Ramos (cell line): ENCODE results near the gene PIM2.

ENCODE experiments used
- in situ Hi-C: fragments of 300-500 bp; cut with MboI; formaldehyde crosslinking; loops from one replicate; pipeline ENCODE4 v1.14.3; 2022; ENCODE audit warnings: low sequenced_read_pairs; ENCODE audit not compliant: unreplicated experiment

PIM2 gene

DNA sequence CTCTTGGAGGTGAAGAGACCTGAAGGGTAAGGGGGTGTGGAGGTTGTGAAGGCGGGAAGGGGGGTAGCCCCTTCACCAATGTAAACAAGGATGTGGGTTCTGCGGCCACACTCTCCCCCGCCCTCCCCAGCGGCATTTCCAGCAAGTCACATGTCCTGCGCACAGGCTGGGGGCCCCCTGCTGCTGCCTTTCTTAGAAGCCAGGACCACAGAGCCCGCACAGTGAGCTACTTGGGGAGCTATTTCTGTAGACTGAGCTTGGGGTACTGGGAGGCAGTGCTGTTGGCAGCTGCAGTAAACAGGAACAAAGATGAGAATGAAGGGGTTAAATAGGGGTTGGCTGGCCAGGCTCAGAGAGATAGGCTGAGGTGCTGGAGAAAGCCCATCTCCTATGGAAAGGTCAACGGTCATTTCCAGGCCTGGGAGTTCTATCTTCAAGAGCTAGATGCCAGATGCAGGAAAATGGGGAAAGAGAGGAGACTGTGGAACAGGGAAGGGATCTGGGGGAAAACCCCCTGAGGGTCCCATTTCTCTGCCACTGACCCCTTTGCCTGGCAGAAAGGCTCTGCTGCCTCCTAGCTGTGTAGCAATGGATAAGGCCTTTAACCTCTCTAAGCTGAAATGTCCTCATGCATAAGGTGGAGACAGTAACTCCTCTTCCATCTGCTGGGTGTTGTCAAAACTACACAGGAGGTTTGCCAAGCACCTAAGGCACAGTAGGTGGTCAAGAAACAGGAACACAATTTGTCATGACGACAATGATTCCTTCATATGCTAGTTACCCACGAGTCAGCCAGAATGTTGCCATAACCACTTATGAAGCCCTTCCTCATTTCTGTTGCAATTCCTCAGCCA, 18.5 kb upstream of the PIM2 start:
- in situ Hi-C loops, result no loop called here

DNA sequence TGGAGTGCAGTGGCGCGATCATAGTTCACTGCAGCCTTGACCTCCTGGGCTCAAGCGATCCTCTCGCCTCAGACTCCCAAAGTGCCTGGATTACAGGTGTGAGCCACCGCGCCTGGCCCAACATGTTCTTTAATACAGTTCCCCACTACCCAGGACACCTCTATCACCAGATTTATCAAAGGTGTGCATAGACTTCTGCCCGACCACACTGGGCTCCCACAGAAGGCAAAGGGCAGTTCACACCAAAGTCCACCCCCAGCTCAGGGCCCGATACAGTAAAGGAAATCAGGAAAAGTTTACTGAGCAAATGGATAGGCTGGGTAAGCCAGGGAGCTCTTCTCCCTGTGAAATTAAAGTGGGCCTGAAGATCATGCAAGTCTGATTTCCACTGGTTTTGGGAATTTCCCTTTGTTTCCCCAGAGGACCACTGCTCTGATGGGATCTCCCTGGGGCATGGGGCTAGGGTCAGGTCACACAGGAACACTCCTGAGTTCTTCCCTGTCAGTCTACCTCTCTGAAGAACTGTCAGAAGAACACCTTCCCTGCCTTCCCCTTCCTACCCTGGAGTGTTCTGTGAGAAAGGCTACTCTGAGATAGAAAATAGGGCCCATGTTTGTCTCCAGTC, 17.7 kb upstream of the PIM2 start:
- in situ Hi-C loops, result no loop called here

DNA sequence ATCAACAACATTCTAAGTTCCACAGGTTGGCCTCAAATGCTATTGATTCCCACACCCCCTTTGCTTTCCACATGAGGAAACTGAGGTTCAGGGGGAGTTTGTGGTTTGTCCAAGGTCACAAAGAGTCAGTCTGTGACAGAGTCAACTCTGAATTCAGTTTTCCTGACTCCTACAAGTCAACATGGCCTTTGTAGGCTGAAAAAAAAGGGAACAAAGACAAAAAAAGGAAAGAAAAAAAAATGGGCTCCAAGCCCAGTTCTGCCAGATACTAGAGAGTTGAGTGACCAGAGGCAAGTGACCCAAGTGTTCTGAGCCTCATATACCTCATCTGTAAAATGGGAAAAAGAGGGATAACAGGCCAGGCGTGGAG, 16.5 kb upstream of the PIM2 start:
- in situ Hi-C loops, result no loop called here

DNA sequence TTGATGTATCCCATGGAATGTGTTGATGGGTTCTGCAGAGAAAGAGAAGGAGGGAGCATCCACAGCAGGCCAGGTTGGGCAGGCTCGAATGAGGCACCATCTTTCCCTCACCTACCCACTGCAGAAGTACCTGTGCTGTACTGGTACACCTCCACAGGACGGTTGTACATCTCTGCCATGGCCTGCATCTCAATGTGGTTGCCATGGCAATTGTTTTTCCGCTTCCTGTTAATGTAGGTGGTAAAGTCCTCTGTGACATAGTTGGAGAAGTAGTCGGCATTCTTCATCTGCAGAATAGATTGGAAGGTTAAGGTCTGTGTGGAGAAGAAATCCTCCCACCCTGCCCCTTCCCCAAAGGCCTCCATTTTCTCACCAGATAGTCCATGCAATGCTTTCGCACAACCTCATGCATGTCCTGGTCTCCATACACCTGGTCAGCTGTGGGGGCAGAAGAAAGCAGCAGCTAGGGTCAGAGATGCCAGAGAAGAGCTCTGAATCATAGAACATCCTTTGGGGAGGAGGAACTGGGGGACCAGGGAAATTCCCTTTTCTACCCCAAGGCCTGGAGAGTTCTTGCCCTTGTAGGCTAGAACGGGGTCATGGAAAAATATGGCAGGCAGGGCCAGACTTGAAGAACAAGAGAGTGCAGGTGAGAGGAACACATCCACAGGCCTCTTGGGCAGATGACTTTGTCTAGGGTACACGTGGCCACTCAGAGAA, 15.9 kb upstream of the PIM2 start:
- in situ Hi-C loops, result no loop called here

DNA sequence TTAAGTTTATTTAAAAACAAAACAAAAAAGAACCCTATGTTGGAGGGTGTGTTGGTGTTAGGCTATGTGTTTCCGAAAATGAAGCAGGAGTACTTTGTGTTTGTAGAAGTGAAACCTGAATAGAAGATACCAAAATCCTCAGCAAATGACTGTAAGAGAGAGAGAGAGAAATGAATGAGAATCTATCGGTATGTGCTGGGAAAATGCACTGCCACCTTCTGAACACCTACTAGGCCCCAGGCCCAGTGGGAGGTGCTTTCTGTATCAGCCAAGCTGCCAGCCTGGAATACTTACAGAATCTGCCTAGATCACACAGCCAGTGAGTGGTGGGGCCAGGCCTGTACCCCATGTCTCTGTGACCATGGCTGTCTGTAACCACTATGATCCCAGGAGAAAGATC, 14.9 kb upstream of the PIM2 start:
- in situ Hi-C loops, result no loop called here

DNA sequence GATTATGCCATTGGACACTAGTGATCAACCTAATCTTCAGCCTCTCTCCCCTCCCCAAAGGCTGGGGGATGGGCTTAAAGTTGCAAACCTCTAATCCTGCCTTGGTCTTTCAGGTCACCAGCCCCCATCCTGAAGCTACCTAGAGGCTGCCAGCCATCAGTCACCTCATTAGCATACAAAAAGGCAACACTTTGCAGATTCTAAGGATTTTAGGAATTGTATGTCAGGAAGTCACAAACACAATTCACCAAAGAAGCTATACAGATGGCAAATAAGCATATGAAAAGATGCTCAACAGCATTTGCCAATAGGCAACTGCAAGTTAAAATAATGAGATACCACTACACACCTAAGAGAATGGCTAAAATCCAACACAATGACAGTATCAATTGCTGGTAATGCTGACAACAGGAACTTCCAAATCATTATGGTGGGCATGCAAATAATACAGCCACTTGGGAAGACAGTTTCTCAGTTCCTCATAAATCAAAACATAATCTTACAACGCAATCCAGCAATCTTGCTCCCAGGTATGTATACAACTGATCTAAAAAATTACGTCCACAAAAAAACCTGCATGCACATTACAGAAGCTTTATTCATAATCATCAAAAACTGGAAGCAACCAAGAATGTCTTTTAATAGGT, 9.0 kb upstream of the PIM2 start:
- in situ Hi-C loops, result no loop called here

DNA sequence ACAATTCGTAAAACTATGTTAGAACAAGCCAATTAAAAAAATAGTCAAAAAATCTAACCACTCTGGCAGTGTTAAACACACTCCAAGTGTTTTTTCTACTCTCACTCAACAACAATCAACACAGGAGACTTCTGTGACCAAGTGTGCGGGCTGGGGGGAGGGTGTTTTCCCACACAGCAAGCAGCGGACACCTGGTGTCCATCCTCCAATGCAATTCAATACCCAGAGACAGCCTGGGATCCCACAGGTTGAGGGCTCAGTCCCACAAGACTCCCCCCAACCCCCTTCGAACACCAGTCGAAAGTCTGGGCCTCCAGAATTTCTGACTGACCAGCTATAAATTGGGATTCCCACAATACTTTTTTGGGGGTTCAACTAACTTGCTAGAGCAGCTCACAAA, 8.3 kb upstream of the PIM2 start:
- in situ Hi-C loops, result no loop called here

DNA sequence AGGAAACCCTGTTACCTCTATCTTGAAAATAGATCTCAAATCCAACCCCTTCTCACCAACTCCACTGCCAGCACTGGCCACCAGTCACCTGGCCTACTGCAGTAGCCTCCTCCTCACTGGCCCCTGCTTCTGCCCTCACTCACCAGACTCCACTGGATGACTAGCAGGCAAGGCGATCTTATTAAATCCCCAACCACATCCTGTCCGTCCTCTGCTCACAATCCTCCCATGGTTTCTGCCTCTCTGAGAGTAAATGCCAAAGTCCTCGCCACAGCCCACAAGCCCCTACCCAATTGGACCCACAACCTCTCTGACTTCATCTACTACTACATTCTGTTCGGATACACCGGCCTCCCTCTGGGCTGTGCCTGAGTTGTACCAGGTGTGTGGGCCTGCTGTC, 5.4 kb upstream of the PIM2 start:
- in situ Hi-C loops, result no loop called here

DNA sequence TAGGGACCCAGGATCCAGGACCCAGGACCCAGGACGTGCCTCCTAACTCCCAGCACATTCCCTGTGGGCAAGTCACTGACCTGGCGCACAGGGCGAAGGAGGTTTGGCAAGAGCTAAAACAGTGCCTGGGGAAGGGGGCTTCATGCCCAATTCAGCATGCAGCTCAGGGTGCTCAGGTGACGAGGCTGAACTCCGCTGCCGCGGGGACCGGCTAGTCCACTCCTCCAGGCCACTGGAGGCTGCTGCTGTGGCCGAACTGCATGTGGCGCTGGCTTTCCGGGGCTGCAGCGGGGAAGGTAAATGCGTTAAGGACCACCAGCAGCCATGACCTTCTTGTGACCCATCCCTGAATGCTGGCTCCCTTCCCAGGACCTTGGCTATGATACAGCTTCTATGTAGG, 4.9 kb upstream of the PIM2 start:
- in situ Hi-C loops, result no loop called here

DNA sequence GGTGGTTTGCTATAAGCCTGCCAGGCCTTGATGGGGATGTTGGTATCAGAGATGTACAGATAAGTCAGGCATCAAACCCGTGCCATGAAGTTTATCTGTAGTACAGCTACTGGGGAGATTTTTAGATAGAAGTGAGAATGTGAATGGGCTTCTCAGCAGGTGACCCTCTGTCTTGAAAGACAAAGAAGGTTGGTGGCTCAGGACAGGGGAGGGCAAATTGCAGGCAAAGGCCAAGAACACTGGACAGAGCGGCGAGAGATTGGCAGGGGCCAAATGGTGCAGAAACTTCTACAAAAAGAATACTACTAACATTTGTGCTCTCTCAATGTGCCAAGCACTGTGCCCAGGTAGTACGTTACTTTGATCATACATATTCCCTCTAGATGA, 1.9 kb upstream of the PIM2 start:
- in situ Hi-C loops, result no loop called here

DNA sequence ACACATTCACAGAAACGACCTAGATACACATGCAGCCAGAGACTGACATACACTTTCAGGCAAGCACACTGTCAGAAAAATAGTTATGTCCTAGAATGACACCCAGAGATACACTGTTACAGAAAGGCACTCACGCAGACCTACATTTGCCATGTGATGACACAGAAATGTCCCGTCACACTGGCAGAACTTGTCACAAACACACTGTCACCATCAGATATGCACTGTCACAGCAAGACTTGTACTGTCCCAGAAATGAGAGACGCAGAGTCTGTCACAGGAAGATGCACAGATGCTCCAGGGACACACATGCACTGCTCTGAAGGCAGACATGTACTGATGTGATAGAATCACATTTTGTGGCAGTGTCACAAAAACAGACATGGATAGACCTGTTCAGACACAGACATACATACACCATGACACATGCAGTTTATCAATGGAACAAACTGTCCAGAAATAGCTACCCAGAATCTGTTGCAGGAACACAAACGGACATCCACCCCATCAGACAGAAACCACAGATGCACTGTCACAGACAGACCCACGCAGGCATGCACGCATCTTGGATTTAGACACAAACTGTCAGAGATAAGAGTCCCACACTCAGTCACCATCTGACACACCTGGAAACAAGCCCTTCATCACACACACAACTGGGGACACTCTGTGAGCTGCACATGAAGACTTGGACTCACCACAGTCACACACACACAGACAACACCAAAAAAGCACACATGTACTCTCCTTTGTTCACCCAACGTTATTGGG, 1.3 kb upstream of the PIM2 start:
- in situ Hi-C loops, result no loop called here

DNA sequence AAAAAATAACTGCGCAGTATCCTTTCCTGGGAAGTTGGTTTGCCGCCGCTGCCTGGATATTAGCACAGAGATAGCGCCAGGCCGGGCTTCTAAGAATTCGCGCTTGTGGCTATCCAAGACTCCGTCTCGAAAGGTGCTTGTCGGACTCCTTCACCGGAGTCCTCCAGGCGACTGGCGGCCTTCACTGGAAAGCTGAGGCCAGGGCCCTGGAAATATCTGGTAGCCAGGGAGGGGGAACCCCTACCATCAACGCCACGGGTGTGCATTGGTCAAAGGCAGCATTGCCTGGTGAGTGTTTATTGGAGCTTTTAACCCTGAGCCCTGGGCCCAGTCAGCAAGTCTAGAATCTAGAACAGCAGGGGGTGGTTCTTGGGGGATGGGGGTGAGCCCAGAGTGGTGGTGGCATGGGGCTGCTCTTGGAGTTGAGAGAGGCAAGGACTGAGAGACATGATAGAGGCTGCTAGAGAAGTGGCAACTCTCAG, 577 bp upstream of the PIM2 start:
- in situ Hi-C loops, result no loop called here

DNA sequence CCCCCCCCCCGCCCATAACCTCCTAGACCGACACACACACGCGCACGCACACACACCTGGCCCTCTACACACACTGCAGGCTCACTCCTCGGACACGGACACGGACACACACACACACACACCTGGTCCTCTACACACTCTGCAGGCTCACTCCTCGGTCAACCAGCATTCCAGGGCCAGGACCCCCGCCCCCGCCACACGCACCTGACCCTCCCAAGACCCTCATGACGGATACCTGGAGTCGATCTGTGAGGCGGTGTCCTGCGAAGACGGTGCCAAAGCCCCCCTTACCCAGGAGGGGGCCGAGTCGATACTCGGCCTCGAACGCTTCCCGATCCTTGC, 552 bp downstream of the PIM2 start:
- in situ Hi-C loops, result no loop called here

DNA sequence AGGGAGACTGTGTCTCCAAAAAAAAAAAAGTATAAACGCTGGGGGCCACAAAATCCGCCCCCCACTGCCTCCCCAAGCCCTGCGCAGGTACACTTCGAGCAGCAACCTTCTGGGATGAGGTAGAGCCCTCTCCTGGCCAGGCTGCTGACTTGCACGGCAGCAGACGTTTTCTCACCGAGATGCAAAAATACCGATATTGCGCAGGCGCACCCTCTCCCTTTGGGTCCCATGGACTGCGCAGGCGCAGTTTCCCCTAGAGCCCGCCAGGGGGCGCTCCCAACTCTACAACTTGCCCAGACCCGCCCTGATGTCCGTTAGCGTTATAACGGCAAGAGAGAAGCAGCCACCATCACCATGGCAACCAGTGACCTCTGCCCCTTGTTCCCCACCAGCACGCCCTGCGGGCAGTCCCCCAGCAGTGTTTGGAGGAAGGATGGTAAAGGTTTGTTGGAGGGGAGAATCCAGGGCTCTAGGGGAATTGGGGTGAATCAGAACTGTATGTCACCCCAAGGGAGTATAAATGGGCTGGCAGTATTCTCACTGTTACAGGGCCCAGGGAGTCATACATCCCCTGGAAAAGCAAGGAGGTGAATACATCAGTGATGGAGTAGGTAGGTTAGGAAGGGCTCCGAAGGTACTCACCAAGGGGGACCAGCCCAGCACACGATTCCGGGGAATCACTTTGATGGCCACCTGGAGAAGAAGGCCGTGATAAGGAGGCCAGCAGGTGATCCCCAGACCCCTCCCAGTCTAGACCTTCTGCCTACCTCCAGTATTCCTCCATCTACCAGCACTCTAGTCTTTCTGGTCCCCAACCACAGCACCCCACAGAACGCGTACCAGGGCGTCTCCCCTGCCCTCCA, 1.5 kb downstream of the PIM2 start:
- in situ Hi-C loops, result no loop called here

DNA sequence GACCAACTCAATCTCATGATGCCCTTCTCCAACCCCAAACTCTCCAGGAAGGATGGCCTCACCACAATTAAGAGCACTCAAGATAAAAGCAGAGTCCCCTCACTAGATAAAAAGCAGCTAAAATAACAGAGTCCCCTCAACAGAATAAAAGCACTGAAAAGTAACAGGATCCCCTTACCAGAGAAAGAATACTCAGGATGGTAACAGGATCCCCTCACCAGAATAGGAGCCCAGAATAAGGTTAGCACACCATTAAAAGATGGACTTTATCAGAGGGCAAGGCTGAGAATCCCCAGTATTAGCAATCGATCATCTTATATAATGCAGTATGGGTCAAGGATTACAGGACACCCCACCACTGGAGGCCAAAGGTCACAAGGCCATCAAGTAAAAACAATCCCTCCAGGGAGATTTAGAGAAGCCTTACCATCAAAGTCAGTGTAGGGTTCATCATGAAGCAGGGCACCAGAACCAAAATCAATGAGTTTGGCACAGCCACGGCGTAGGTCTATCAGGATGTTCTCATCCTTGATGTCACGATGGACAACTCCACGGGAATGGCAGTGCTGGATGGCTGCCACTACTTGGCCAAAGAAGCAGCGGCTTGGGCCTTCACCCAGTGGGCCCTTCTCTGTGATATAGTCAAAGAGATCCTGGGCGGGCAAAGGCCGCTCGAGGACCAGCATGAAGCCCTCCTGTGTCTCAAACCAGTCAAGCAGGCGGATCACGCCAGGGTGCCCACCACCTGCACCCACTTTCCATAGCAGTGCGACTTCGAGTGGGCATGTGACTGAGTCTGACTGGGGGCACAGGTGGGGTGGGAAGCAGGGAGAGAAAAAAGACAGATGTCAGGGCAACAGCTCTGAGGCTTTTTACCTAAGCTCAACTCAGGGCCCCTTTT, 4.0 kb downstream of the PIM2 start:
- in situ Hi-C loops, result no loop called here

DNA sequence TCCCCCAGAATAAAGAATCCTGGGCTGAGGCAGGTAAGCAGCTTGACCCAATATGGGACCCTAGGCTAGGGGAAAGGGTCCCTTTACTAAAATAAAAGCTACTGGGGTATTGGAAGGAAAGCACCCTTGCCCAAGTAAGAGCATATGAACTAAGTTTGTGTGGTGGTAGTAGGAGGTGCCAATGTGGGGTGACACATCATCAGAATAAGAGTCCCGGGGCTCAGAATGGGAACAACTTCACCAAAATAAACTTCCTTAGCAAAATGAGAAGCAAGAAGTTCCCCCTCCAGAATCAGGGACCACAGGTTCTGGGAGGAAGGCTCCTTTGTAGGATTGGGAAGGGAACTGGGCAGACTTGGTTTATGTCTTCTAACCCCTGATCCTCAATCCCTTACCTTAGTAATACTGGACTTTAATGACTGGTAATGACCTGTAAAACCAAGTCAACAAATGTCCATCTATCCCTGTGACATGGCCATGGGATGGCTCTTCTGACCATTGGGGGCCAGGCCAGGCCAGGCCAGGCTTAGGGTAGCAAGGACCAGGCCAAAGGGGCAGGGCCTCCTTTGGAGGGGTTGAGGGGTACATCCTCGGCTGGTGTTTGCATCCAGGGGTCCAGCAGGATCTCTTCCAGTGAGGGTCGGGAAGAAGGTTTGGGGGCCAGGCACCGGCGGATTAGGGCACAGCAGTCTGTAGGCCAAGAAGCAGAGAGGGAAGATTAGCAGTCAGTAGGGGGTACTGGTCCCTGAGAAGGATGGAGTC, 5.0 kb downstream of the PIM2 start:
- in situ Hi-C loops, result no loop called here

DNA sequence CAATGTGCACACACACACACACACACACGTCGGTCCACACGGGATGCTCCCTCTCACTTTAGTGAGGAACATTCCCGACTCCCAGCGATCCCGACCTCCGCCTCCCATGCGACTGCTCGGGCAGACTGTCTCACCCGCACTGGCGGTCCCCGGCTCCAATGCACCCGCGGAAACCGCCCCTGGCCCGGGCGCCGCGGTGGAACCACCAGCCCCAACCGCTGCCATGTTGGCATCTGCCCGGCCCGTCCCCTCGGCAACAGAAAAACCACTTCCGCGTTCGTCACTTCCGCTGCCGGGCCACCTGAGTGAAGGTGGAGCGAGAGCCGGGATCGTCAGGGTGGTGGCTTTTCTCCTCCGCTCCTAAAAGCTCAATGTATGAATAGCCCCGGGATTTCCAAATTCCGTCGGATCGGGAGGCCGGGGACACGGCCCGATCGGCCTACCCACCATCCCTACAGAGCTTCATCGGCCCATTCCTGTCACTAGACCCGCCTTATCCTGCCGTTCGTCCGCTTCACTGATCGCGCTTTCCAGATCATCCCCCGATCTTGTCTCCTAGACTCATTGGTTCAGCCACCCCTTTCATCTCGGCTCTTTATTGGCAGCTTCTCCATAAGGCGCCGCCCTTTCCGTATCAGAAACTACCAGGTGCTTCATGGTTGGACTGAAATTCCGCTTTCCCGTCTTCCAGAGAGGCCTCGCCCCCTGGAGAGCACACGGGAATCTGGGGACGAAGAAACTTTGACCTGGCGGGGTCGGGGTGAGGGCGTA, 7.2 kb downstream of the PIM2 start, which contains the start of gene SLC35A2:
Gene SLC35A2 (minus strand): TSS at position 235 of the 771 bp plus-strand sequence. CDS start 10 bp downstream, at position 225.
- in situ Hi-C loops, result no loop called here
